NCI-H146 (cell line): ENCODE data around the gene OBSCN.
"Not testable (repeated sequence)": the region's sequence is repeated elsewhere in the genome, so short reads cannot be mapped to it uniquely, and the experiment has no call there.

Experiments used
- DNase-seq: peaks from one replicate; lab custom pipeline; 2025; lab: John Stamatoyannopoulos, UW

Gene OBSCN

DNA sequence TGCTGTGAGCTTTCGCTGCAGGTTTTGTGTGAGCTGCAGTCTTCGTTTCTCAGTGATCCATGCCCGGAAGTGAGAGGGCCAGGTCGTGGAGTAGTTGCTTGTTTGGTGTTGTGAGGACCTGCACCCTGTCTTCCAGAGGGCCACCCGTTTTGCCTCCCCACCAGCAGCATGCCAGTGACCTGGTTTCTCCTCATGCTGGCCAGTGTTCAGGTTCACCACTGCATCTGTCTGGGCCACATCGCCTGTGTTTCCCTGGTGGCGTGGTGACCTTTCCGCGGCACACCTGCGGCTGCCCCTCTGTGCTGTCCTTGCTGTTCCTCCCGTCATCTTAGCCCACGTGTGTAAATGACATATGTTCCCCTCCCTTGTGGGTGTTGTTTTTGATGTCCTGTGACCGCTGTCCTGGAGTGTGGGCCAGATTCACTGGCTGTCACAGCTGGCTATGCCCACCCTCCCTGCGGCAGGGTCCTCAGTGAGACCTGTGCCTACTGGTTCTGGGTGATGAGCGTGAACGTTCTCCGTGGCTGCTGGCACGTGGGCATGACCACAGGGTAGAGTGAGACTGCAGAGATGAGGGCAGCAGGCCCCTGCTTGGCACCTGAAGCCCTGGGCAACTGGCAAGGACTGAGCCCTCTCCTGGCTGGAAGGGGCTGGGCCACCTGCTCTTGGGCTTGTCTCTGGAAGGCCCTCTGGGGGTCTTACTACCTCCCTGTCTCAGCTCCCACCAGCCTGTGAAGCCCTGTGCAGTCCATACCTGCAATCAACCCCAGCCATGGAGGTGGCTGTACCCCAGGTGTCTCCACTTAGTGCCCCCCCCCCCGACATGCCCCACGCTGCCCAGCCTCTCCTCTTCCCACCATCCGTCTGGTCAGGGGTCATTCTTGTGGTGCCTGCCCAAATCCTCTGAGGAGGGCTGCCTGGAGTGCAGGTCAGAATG, 35.0 kb upstream of the OBSCN start:
- DNase-seq, result no peak

DNA sequence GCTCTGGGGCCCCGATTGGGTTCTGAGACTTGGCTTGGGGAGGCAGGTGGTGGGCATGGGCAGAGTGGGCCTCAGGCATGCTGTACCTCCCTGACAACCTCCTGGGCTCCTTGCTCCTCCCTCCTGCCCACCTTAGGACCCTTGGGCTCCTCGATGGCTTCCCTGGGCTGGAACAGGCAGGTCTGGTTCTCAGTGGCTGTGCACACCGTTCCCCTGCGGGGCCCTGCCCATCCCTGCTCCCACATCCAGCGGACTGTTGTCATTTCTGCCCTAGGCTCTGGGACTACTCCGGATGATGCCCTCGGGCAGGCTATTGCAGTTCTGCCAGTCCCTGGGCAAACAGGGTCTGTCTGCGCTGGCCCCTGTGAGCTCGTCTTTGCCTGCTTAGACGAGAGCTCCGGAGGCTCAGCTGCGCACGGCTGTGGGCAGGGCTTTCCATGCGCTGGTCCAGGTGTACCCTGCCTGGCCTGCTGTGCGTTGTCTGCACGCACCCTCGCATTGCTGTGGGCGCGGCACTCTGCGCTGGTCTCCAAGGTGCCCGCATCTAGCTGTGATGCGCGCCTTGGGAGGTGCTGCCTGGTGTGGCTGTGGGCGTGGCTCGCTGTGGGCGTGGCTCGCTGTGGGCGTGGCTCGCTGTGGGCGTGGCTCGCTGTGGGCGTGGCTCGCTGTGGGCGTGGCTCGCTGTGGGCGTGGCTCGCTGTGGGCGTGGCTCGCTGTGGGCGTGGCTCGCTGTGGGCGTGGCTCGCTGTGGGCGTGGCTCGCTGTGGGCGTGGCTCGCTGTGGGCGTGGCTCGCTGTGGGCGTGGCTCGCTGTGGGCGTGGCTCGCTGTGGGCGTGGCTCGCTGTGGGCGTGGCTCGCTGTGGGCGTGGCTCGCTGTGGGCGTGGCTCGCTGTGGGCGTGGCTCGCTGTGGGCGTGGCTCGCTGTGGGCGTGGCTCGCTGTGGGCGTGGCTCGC, 34.0 kb upstream of the OBSCN start:
- DNase-seq, result peak; percentile 90

DNA sequence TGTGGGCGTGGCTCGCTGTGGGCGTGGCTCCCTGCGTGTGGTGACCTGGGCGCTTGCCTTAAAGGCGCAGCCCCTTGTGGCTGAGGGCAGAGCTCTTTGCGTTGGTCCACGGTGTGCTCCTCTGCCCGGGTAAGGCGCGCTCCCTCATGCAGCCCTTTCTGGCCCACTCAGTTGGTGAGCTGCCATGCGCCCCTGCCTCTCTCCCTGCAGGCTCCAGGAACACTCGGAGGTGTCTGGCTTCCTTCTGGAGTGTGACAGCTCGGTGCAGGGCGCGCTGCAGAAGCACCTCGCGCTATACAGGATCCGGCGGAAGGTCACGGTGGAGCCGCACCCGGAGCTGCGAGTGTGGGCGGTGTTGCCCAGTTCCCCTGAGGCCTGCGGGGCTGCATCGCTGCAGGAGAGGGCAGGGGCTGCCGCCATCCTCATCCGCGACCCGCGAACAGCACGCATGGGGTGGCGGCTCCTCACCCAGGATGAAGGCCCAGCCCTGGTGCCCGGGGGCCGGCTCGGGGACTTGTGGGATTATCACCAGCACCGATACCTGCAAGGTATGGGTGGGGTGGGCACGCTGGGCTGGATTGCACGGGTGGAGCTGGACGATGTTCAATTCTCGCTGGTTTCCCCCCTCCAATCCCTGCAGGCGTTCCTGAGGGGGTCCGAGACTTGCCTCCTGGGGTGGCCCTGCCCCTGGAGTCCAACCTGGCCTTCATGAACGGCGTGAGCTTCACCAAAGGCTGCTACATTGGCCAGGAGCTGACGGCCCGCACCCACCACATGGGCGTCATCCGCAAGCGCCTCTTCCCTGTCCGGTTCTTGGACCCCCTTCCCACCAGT, 33.1 kb upstream of the OBSCN start:
- peak; percentile 69 for DNase-seq

- DNase-seq, result no peak
These were observed 32.4 kb upstream of the OBSCN start for GRCh38 chr1:228175316-228176023.

DNA sequence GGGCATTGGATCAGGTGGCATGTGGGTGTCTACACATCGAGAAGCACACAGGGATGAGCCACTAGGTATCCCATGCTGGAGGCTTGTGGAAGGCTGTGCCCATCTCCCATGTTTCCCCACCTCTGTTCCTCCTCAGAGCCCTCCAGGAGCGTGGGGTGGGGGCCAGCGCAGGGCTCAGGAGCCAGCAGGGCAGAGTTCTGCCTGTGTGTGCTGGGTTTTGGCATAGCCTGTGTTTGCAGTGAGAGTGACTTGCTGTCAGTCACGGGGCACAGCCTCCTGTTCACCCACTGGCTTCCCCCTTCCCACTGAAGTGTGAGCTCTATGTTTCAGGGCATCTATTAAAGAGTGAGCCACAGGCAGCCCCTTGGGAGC, 31.8 kb upstream of the OBSCN start:
- DNase-seq, result no peak

DNA sequence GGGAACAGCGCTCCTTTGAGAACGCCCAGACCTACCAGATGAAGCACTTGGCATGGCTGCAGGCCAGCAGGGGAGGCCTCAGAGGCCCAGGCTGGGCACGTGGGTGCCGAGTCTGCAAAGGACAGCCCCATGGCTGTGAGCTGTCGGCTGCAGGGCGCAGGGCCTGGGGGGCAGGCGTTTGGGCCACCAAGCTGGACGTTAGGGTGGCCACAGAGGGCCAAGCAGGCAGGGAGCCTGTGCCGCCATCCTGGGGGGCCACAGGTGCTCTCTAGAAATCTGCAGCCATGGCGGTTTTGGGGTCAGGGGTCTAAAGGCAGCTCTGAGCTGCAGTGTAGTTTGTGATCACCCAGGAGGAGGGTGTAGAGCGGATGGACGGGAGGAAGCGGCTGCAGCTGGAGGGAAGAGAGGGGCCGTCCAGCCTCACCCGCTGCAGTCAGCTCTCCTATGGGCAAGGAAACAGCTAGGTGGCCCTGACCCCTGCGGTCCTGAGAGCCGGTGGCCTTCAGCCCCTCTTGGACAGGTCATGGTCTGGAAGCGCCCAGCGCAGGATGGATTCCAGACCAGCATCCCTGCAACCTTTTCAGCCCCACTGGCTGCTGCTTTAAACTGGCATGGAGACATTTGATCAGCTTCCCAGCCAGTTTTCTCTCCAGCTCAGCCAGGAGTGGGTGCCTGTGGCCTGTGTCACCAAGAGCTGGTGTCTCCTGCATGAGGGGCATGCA, 31.2 kb upstream of the OBSCN start:
- no peak for DNase-seq

DNA sequence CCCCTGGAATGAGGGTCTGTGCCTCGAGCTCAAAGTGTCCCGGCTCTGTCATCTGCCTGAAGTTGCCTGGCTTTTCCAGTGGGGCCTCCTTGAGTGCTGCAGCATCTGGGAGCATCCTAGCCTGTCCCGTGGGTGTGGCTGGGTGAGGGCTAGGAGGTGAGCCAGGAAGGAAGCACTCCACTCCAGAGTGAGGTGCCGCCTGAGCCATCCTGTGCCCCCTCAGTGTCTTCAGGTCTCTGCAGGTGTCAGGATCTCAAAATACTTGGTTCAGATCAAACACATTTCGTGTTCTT, 30.7 kb upstream of the OBSCN start:
- no peak for DNase-seq

DNA sequence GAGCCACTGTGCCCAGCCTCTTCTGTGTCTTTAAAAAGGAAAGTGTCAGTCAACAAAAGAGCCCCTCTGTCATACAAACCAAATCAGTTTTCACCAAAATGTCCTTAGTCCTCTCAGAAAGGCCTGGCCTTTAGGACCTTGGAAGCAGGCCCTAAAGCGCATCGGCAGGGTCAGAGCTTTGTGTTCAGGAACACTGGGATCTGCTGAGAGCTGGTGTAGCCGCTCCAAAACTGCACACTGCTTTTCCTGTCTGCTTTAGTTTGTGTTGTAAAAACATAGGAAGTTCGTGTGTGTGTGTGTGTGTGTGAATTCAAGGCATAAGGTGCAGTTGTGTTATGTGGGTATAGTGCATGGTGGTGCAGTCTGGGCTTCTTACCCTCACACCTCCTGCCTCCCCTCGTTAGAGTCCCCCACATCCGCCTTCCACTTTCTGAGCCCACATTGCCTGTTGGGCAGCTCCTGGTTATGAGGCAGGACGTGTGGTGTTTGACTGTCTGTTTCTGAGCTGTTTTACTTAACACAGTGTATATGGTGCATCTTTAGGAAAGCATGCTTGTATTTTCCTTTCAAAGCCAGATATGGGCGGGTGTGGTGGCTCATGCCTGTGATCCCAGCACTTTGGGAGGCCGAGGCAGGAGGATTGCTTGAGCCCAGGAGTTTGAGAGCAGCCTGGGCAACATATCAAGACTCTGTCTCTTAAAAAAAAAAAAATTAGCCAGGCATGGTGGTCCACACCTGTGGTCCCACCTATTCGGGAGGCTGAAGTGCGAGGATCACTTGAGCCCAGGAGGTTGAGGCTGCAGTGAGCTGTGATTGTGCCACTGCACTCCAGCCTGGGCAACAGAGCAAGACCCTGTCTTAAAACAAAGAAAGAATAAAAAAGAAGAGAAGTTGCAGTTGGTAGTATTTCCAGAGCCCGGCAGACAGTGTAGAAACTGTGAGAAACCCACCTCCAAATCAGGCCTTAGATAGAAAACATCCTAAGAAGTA, 29.8 kb upstream of the OBSCN start:
- DNase-seq, result no peak

- DNase-seq, result no peak
These were observed 28.8 kb upstream of the OBSCN start for GRCh38 chr1:228178737-228179684.

GRCh38 chr1:228180271-228180958, 27.4 kb upstream of the OBSCN start:
- DNase-seq, result no peak

GRCh38 chr1:228180959-228181644, 26.7 kb upstream of the OBSCN start:
- no peak for DNase-seq

DNA sequence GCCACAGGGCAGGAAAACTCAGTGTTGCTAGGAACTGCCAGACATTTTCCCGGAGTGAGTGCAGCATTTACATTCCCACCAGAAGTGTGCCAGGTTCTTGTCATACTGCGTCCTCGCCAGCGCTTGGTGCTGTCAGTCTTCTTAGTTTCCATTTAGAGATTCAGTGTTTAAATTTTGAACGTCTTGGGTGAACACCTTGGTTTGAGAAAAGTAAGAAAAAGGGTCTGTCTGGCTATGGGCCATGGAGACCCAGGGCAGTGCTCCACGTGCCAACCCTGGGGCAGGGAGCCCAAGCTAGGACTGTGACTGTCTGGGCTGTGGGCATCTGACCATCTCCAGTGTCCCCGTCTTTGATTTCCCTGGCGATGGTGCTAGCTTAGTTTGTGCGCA, 26.2 kb upstream of the OBSCN start:
- no peak for DNase-seq

DNA sequence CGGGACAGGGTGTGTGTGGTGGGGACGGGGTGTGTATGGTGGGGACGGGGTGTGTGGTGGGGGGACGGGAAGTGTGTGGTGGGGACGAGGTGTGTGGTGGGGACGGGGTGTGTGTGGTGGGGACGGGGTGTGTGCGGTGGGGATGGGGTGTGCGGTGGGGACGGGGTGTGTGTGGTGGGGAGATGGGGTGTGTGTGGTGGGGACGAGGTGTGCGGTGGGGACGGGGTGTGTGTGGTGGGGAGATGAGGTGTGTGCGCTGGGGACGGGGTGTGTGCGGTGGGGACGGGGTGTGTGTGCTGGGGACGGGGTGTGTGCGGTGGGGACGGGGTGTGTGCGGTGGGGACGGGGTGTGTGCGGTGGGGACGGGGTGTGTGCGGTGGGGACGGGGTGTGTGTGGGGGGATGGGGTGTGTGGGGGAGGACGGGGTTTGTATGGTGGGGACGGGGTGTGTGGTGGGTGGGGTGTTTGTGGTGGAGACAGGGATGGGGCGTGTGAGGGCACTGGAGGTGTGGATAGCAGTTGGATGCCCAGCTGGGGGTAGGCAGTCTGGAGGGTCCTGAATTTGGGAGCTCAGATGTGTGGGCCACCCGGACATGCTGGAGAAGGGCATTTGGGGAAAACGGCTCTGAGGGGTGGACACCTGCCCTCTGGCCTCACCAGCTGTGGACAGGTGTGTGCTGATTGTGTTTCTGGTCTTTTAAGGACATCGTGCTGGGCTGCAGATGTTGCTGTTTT, 25.4 kb upstream of the OBSCN start:
- DNase-seq, result no peak

- DNase-seq, result no peak
These were observed 23.7 kb upstream of the OBSCN start for GRCh38 chr1:228184152-228184551.

- DNase-seq, result no peak
These were observed 22.2 kb upstream of the OBSCN start for GRCh38 chr1:228185641-228185965.

DNA sequence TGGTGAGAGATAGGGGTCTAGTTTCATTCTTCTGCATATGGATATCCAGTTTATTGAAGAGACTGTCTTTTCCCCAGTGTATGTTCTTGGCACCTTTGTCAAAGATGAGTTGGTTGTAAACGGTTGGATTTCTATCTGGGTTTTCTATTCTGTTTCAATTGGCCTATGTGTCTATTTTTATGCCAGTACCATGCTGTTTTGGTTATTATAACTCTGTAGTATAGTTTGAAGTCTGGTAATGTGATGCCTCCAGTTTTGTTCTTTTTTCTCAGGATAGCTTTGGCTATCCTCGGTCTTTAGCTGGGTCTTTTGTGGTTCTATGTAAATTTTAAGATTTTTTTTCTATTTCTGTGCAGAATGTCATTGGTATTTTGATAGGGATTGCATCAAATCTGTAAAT, 19.6 kb upstream of the OBSCN start:
- not testable (repeated sequence) for DNase-seq

GRCh38 chr1:228190182-228190581, 17.7 kb upstream of the OBSCN start:
- DNase-seq, result no peak
